Neural progenitor cell (in vitro differentiated cells): ENCODE measurements around the gene PCED1A. TPM values are rescaled to one million over a fixed set of nuclear protein-coding genes. Genes with fewer than 3 reads are reported as not detected.
A peak's percentile ranks its signal among the peaks of the same experiment; 100 is the strongest.

Source experiments
- DNase-seq: peaks from one replicate; pipeline ENCODE4 v3.0.0-alpha.2; 2016; ENCODE audit warnings: low spot score
- H2AFZ ChIP-seq: fragments of 200-600 bp; sonication (generic); replicated peaks from 2 replicates; pipeline ENCODE4 v1.6.1; 2016; ENCODE audit warnings: antibody characterized with exemption
- H3F3A ChIP-seq: fragments of 200-600 bp; sonication (generic); 2 replicates; pipeline ENCODE4 v1.6.1; 2016; ENCODE audit warnings: antibody characterized with exemption, low read depth
- H3K27ac ChIP-seq: fragments of 200-600 bp; sonication (generic); 2 replicates; pipeline ENCODE4 v1.5.1; 2016; ENCODE audit warnings: mild to moderate bottlenecking
- H3K27me3 ChIP-seq: fragments of 200-600 bp; sonication (generic); 2 replicates; pipeline ENCODE4 v1.6.1; 2016; ENCODE audit warnings: mild to moderate bottlenecking, moderate library complexity
- H3K36me3 ChIP-seq: fragments of 200-600 bp; sonication (generic); 2 replicates; pipeline ENCODE4 v1.5.1; 2016
- H3K4me1 ChIP-seq: fragments of 200-600 bp; sonication (generic); 2 replicates; pipeline ENCODE4 v1.6.1; 2016; ENCODE audit warnings: mixed run types
- H3K4me2 ChIP-seq: fragments of 200-600 bp; sonication (generic); 2 replicates; pipeline ENCODE4 v1.6.1; 2016
- H3K4me3 ChIP-seq: fragments of 200-600 bp; sonication (generic); 2 replicates; pipeline ENCODE4 v1.5.1; 2016
- H3K79me2 ChIP-seq: fragments of 200-600 bp; sonication (generic); 2 replicates; pipeline ENCODE4 v1.6.1; 2016; ENCODE audit warnings: low read depth
- H3K9ac ChIP-seq: fragments of 200-600 bp; sonication (generic); 2 replicates; pipeline ENCODE4 v1.6.1; 2016
- H3K9me3 ChIP-seq: fragments of 200-600 bp; sonication (generic); 2 replicates; pipeline ENCODE4 v1.5.1; 2016; ENCODE audit warnings: low read depth
- H4K20me1 ChIP-seq: fragments of 200-600 bp; sonication (generic); 2 replicates; pipeline ENCODE4 v1.6.1; 2016; ENCODE audit warnings: low read depth
- H3K27ac Mint-ChIP-seq: 3 replicates; pipeline ENCODE4 v1.8.0; 2021; ENCODE audit warnings: mixed read lengths
- H3K27me3 Mint-ChIP-seq: 2 replicates; pipeline ENCODE4 v1.8.0; 2022; ENCODE audit warnings: low read depth, mild to moderate bottlenecking, inconsistent platforms, moderate library complexity, mixed read lengths; ENCODE audit not compliant: insufficient read depth
- H3K36me3 Mint-ChIP-seq: 3 replicates; pipeline ENCODE4 v1.8.0; 2021; ENCODE audit warnings: mixed read lengths
- H3K4me1 Mint-ChIP-seq: 3 replicates; pipeline ENCODE4 v1.8.0; 2021; ENCODE audit warnings: mixed read lengths
- H3K4me3 Mint-ChIP-seq: 3 replicates; pipeline ENCODE4 v1.8.0; 2021; ENCODE audit warnings: mild to moderate bottlenecking, moderate library complexity, mixed read lengths
- H3K9me3 Mint-ChIP-seq: 3 replicates; pipeline ENCODE4 v1.8.0; 2020; ENCODE audit warnings: mixed read lengths
- CTCF ChIP-seq: fragments of 200-600 bp; sonication (generic); IDR thresholded peaks from 2 replicates; pipeline ENCODE4 v1.5.1; 2017; ENCODE audit warnings: antibody characterized with exemption, mild to moderate bottlenecking
- EZH2 ChIP-seq: fragments of 200-600 bp; sonication (generic); IDR thresholded peaks from 2 replicates; pipeline ENCODE4 v1.6.1; 2017; ENCODE audit warnings: antibody characterized with exemption, mild to moderate bottlenecking, moderate library complexity
- EZH2phosphoT487 ChIP-seq: fragments of 200-600 bp; sonication (generic); IDR thresholded peaks from 2 replicates; pipeline ENCODE4 v1.6.1; 2017; ENCODE audit warnings: antibody characterized with exemption
- total RNA-seq: library from RNA; depleted of rRNA; stranded (reverse); fragments of >200 nt; gene quantifications from 2 replicates; pipeline ENCODE4 v1.2.3, GENCODE V29; 2015; ENCODE audit warnings: low replicate concordance

The PCED1A gene
- total RNA-seq, 1 donor from 2014 or later = 14.6 TPM

- H3K36me3 ChIP-seq = no peaks in the 10 kb centered on the region
- no peaks in the 10 kb centered on the region for H3K9me3 ChIP-seq
- H3K4me3 Mint-ChIP-seq = no peak overlapping the region
- H3K4me1 Mint-ChIP-seq = peaks cover 6% of the 10 kb centered on the region
- no peak overlapping the region for H3K4me2 ChIP-seq
- no peak overlapping the region for H3K27ac Mint-ChIP-seq
- no peak overlapping the region for H3K27ac ChIP-seq
- DNase-seq = no peak
- no peak overlapping the region for H3K4me3 ChIP-seq
- H2AFZ ChIP-seq = no peak overlapping the region
- TF ChIP-seq EZH2 (no peak), CTCF (no peak), EZH2phosphoT487 (no peak)
- no peaks in the 10 kb centered on the region for H4K20me1 ChIP-seq
- H3K9ac ChIP-seq = no peak overlapping the region
- H3K27me3 Mint-ChIP-seq = peaks cover 37% of the 10 kb centered on the region
- H3K79me2 ChIP-seq = no peaks in the 10 kb centered on the region
- H3F3A ChIP-seq = no peaks in the 10 kb centered on the region
- H3K4me1 ChIP-seq = no peaks in the 10 kb centered on the region
- H3K36me3 Mint-ChIP-seq = no peaks in the 10 kb centered on the region
- H3K27me3 ChIP-seq = peaks cover 80% of the 10 kb centered on the region
- H3K9me3 Mint-ChIP-seq = peaks cover 26% of the 10 kb centered on the region
These were observed 33.4 kb downstream of the PCED1A start for GRCh38 chr20:2807019-2807418.

- peaks cover 10% of the 10 kb centered on the region for H3K4me1 Mint-ChIP-seq
- DNase-seq = no peak
- H3K4me1 ChIP-seq = peaks cover 2% of the 10 kb centered on the region
- no peak overlapping the region for H3K9ac ChIP-seq
- no peak for TF ChIP-seq CTCF
- no peak for TF ChIP-seq EZH2
- no peak for TF ChIP-seq EZH2phosphoT487
- H3K79me2 ChIP-seq = no peaks in the 10 kb centered on the region
- no peak overlapping the region for H2AFZ ChIP-seq
- H3K4me3 ChIP-seq = no peak overlapping the region
- no peaks in the 10 kb centered on the region for H3K36me3 Mint-ChIP-seq
- H3K27me3 Mint-ChIP-seq = peaks cover 36% of the 10 kb centered on the region
- no peaks in the 10 kb centered on the region for H3K36me3 ChIP-seq
- peaks cover 1% of the 10 kb centered on the region for H3F3A ChIP-seq
- no peak overlapping the region for H3K27ac Mint-ChIP-seq
- no peaks in the 10 kb centered on the region for H3K9me3 ChIP-seq
- H3K4me3 Mint-ChIP-seq = no peak overlapping the region
- peaks cover 20% of the 10 kb centered on the region for H3K9me3 Mint-ChIP-seq
- H3K27me3 ChIP-seq = peaks cover 80% of the 10 kb centered on the region
- no peak overlapping the region for H3K4me2 ChIP-seq
- no peaks in the 10 kb centered on the region for H4K20me1 ChIP-seq
- H3K27ac ChIP-seq = no peak overlapping the region
These were observed 34.1 kb downstream of the PCED1A start for GRCh38 chr20:2806351-2806701.

GRCh38 chr20:2805689-2806350 lies 34.6 kb downstream of the PCED1A start:
- no peaks in the 10 kb centered on the region for H4K20me1 ChIP-seq
- H3F3A ChIP-seq = peaks cover 6% of the 10 kb centered on the region
- H3K4me1 Mint-ChIP-seq = peaks cover 15% of the 10 kb centered on the region
- H3K27me3 Mint-ChIP-seq = peaks cover 36% of the 10 kb centered on the region
- H3K4me1 ChIP-seq = peaks cover 6% of the 10 kb centered on the region
- H2AFZ ChIP-seq = peak overlapping the region; percentile 57
- no peak overlapping the region for H3K27ac ChIP-seq
- no peaks in the 10 kb centered on the region for H3K79me2 ChIP-seq
- H3K9me3 ChIP-seq = no peaks in the 10 kb centered on the region
- peak; percentile 45 for TF ChIP-seq EZH2
- TF ChIP-seq CTCF = no peak
- TF ChIP-seq EZH2phosphoT487 = no peak
- peaks cover 14% of the 10 kb centered on the region for H3K9me3 Mint-ChIP-seq
- H3K9ac ChIP-seq = no peak overlapping the region
- no peaks in the 10 kb centered on the region for H3K36me3 ChIP-seq
- no peak overlapping the region for H3K27ac Mint-ChIP-seq
- H3K36me3 Mint-ChIP-seq = no peaks in the 10 kb centered on the region
- H3K4me2 ChIP-seq = no peak overlapping the region
- peaks cover 80% of the 10 kb centered on the region for H3K27me3 ChIP-seq
- no peak overlapping the region for H3K4me3 ChIP-seq
- no peak overlapping the region for H3K4me3 Mint-ChIP-seq
- no peak for DNase-seq
